HCT116 (cell line): ENCODE results near the gene STK17A. TPM values are rescaled to one million over a fixed set of nuclear protein-coding genes. Genes with fewer than 3 reads are reported as not detected.

Experiments
- ATAC-seq: fragments of 200-7000 bp; cut with Tn5 transposase; 2 replicates; pipeline ENCODE4 v1.9.1; 2020; ENCODE audit warnings: mild to moderate bottlenecking, moderate library complexity
- BruUV-seq: library from RNA; stranded (reverse); fragments of 400-500 nt; replicated peaks from 2 replicates; lab custom pipeline; 2021; lab: Mats Ljungman, UMichigan
- CTCF ChIA-PET: fragments of 300-600 bp; sonication (Branson Sonifier 250); formaldehyde crosslinking; loops from one replicate; lab custom pipeline; 2021; ENCODE audit warnings: antibody characterized with exemption; lab: Charles Lee
- POLR2A ChIA-PET: fragments of 300-600, 350-600 bp; sonication (Branson Sonifier 250); formaldehyde crosslinking; loops from one replicate; lab custom pipeline; 2021; ENCODE audit warnings: antibody characterized with exemption; lab: Charles Lee
- RAD21 ChIA-PET, 2 experiments: fragments of 300-600 bp; sonication (Branson Sonifier 250); formaldehyde crosslinking; loops; one replicate each; lab custom pipeline; 2023; ENCODE audit warnings: low total read pairs in 2 of 2; ENCODE audit not compliant: uncharacterized antibody in 2 of 2, unreplicated experiment in 2 of 2, low non-redundant PET in 1 of 2; lab: Charles Lee
- DNase-seq: peaks from one replicate; pipeline ENCODE4 v3.0.0-alpha.2; 2010; ENCODE audit warnings: low read depth, low spot score
- H2AFZ ChIP-seq: fragments of 200-600 bp; shearing (Covaris generic), sonication (generic); 2 replicates; pipeline ENCODE4 v1.6.1; 2017; ENCODE audit warnings: low read depth, mixed run types, mixed read lengths, antibody characterized with exemption, low read length; ENCODE audit not compliant: poor library complexity, severe bottlenecking
- H3K27ac ChIP-seq: 2 replicates; pipeline ENCODE4 v1.5.1; 2012; ENCODE audit warnings: low read depth, low read length
- H3K27me3 ChIP-seq: fragments of 200-600 bp; sonication (generic); 2 replicates; pipeline ENCODE4 v1.6.1; 2016; ENCODE audit warnings: mixed run types, low read length, mixed read lengths; ENCODE audit not compliant: insufficient read depth
- H3K36me3 ChIP-seq, 2 experiments: fragments of 200-500 bp in 1 of 2; fragments of 200-600 bp in 1 of 2; sonication (Bioruptor generic) in 1 of 2; sonication (generic) in 1 of 2; 2 replicates each; pipeline versions ENCODE4 v1.5.1 to v1.6.1; 2014 to 2016; ENCODE audit warnings: low read length in 2 of 2, inconsistent platforms in 1 of 2, mixed read lengths in 1 of 2, mixed run types in 1 of 2; ENCODE audit not compliant: insufficient read depth in 2 of 2, control insufficient read depth in 1 of 2
- H3K4me1 ChIP-seq, 2 experiments: fragments of 200-600 bp in 1 of 2; sonication (generic) in 1 of 2; 2 replicates each; pipeline versions ENCODE4 v1.5.1 to v1.6.1; 2012 to 2017; ENCODE audit warnings: low read length in 2 of 2, inconsistent platforms in 1 of 2, mild to moderate bottlenecking in 1 of 2, mixed read lengths in 1 of 2, mixed run types in 1 of 2, moderate library complexity in 1 of 2; ENCODE audit not compliant: insufficient read depth in 2 of 2, control insufficient read depth in 1 of 2
- H3K4me2 ChIP-seq: fragments of 200-600 bp; sonication (generic); 2 replicates; pipeline ENCODE4 v1.6.1; 2017; ENCODE audit warnings: mixed run types, low read length, mixed read lengths
- H3K4me3 ChIP-seq, 2 experiments: fragments of 200-600 bp in 1 of 2; sonication (generic) in 1 of 2; replicated peaks in 1 of 2; 2 replicates each; pipeline ENCODE4 v1.5.1; 2011 to 2016; ENCODE audit warnings: low read length in 2 of 2, control low read depth in 1 of 2, low read depth in 1 of 2, mild to moderate bottlenecking in 1 of 2, mixed read lengths in 1 of 2, mixed run types in 1 of 2
- H3K79me2 ChIP-seq: fragments of 200-600 bp; sonication (generic); 2 replicates; pipeline ENCODE4 v1.6.1; 2017; ENCODE audit warnings: mild to moderate bottlenecking, mixed run types, low read length, moderate library complexity, mixed read lengths; ENCODE audit not compliant: insufficient read depth
- H3K9ac ChIP-seq: fragments of 200-600 bp; sonication (generic); 2 replicates; pipeline ENCODE4 v1.6.1; 2016; ENCODE audit warnings: low read length, mixed read lengths
- H3K9me2 ChIP-seq: fragments of 200-600 bp; sonication (generic), shearing (Covaris generic); 2 replicates; pipeline ENCODE4 v1.6.1; 2017; ENCODE audit warnings: mixed run types, mild to moderate bottlenecking, moderate library complexity; ENCODE audit not compliant: insufficient read depth
- H3K9me3 ChIP-seq, 2 experiments: fragments of 200-500 bp in 1 of 2; fragments of 200-600 bp in 1 of 2; sonication (Bioruptor generic) in 1 of 2; sonication (generic) in 1 of 2; 2 replicates each; pipeline ENCODE4 v1.6.1; 2014 to 2017; ENCODE audit warnings: low read length in 2 of 2, mixed read lengths in 2 of 2, inconsistent platforms in 1 of 2, low read depth in 1 of 2, mild to moderate bottlenecking in 1 of 2, mixed run types in 1 of 2, moderate library complexity in 1 of 2; ENCODE audit not compliant: control insufficient read depth in 1 of 2, insufficient read depth in 1 of 2
- H4K20me1 ChIP-seq: fragments of 200-600 bp; sonication (generic), shearing (Covaris generic); 2 replicates; pipeline ENCODE4 v1.6.1; 2017; ENCODE audit warnings: mixed run types, mild to moderate bottlenecking, moderate library complexity; ENCODE audit not compliant: insufficient read depth
- CEBPB ChIP-seq: IDR thresholded peaks from 2 replicates; pipeline ENCODE4 v1.6.1; 2012; ENCODE audit warnings: low read depth
- EGR1 ChIP-seq: IDR thresholded peaks from 2 replicates; pipeline ENCODE4 v1.6.1; 2012; ENCODE audit warnings: low read depth
- EZH2phosphoT487 ChIP-seq: fragments of 200-600 bp; IDR thresholded peaks from 2 replicates; pipeline ENCODE4 v1.6.1; 2018; ENCODE audit warnings: antibody characterized with exemption, borderline replicate concordance
- POLR2AphosphoS5 ChIP-seq: IDR thresholded peaks from 2 replicates; pipeline ENCODE4 v1.6.1; 2011; ENCODE audit warnings: mild to moderate bottlenecking, low read depth, low read length, moderate library complexity
- SRF ChIP-seq: IDR thresholded peaks from 2 replicates; pipeline ENCODE4 v1.6.1; 2012; ENCODE audit warnings: low read depth
- ZNF274 ChIP-seq: fragments of 200-500 bp; sonication (Bioruptor generic); IDR thresholded peaks from 2 replicates; pipeline ENCODE4 v1.6.1; 2014; ENCODE audit warnings: mild to moderate bottlenecking, low read depth, low read length, inconsistent platforms
- intact Hi-C: fragments of 100-400 bp; cut with micrococcal nuclease; formaldehyde crosslinking; loops from 2 replicates; pipeline ENCODE4 v1.10.0; 2022
- total RNA-seq: library from RNA; stranded (reverse); gene quantifications from one replicate; pipeline ENCODE4 v1.2.1, GENCODE V29; 2021; ENCODE audit not compliant: unreplicated experiment
- TF ChIP-seq, protein P1 (sequence below): IDR thresholded peaks from 2 replicates; pipeline ENCODE4 v1.6.1; 2011; ENCODE audit warnings: mild to moderate bottlenecking, low read length, moderate library complexity; ENCODE audit not compliant: insufficient replicate concordance; ENCODE audit errors: extremely low read depth

STK17A gene
- total RNA-seq, 1 experiment from 2014 or later, result 14.8 TPM

DNA sequence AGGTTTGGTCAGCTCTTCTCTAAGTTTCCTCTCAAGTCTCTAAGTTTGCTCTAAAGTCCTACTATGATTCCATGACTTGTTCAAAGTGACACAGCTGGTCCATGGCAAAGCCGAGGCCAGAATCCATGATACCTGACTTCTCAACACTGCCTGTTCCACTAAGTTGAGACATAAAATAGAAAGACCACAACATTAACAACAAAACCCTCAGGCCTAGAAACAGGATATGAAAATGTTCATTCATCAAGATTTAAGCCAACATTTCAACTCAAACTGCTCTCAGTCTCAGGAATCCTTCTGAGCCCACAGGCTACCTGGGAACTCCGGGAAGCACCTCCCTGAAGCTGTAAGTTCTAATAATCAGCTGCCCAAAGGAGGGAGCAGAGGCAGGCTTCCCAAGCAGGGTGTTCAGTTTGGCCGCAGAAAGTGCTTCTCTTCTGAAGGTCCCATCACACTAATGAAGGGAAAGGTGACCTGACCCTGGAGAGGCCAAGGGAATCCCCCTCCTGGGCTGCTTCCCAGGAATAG is 62.9 kb downstream of the STK17A start:
- Histone ChIP-seq H3K9me2 (no peaks in the 10 kb centered on the region), H3K9ac (no peak overlapping the region), H3K4me2 (no peak overlapping the region), H3K79me2 (peaks cover 55% of the 10 kb centered on the region), H3K9me3 (no peaks in the 10 kb centered on the region), H3K4me1 (peaks cover 39 to 45% of the 10 kb centered on the region in 2 experiments), H3K27ac (no peak overlapping the region), H4K20me1 (no peaks in the 10 kb centered on the region), H2AFZ (no peak overlapping the region), H3K36me3 (peaks cover 3 to 30% of the 10 kb centered on the region in 2 experiments; a peak in 2 of 4 replicates), H3K27me3 (no peaks in the 10 kb centered on the region), H3K4me3 (no peak overlapping the region)
- intact Hi-C loops, result no loop called here
- ATAC-seq (no peak), DNase-seq (no peak)
- no TSS peak for BruUV-seq
- POLR2A ChIA-PET, result no interaction called here
- CTCF ChIA-PET, result no interaction called here
- TF ChIP-seq, protein P1, sequence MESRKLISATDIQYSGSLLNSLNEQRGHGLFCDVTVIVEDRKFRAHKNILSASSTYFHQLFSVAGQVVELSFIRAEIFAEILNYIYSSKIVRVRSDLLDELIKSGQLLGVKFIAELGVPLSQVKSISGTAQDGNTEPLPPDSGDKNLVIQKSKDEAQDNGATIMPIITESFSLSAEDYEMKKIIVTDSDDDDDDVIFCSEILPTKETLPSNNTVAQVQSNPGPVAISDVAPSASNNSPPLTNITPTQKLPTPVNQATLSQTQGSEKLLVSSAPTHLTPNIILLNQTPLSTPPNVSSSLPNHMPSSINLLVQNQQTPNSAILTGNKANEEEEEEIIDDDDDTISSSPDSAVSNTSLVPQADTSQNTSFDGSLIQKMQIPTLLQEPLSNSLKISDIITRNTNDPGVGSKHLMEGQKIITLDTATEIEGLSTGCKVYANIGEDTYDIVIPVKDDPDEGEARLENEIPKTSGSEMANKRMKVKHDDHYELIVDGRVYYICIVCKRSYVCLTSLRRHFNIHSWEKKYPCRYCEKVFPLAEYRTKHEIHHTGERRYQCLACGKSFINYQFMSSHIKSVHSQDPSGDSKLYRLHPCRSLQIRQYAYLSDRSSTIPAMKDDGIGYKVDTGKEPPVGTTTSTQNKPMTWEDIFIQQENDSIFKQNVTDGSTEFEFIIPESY, result no peak
- no peak for TF ChIP-seq CEBPB
- no peak for TF ChIP-seq SRF
- TF ChIP-seq EGR1, result no peak
- TF ChIP-seq ZNF274, result no peak
- no peak for TF ChIP-seq EZH2phosphoT487
- TF ChIP-seq POLR2AphosphoS5, result no peak
- RAD21 ChIA-PET, result no interaction called here
